Suprapubic skin (tissue), 4 donors: ENCODE results near the gene DISP2.

Experiments
- CTCF ChIP-seq, 2 donors: fragments of 200-600 bp in 1 of 2; fragments of 450-650 bp in 1 of 2; sonication (generic) in 1 of 2; IDR thresholded peaks; one replicate each; pipeline ENCODE4 v1.5.1; 2016 to 2019; ENCODE audit warnings: antibody characterized with exemption in 2 of 2, mild to moderate bottlenecking in 1 of 2, moderate library complexity in 1 of 2
- EP300 ChIP-seq: sonication (generic); formaldehyde crosslinking; IDR thresholded peaks from one replicate; pipeline ENCODE4 v1.6.1; 2017; ENCODE audit warnings: antibody characterized with exemption
- POLR2A ChIP-seq, 2 donors: fragments of 450-650 bp; IDR thresholded peaks; one replicate each; pipeline ENCODE4 v1.6.1; 2017; ENCODE audit warnings: antibody characterized with exemption in 2 of 2, mild to moderate bottlenecking in 2 of 2, moderate library complexity in 2 of 2
- POLR2AphosphoS5 ChIP-seq, 3 donors: sonication (generic); formaldehyde crosslinking; IDR thresholded peaks; one replicate each; pipeline ENCODE4 v1.6.1; 2017; ENCODE audit warnings: antibody characterized with exemption in 3 of 3

GRCh38 chr15:40333922-40334492 lies 24.0 kb upstream of the DISP2 start:
- TF ChIP-seq CTCF (IDR thresholded peaks at IDR 0.05) (no peak), POLR2A (IDR thresholded peaks at IDR 0.05) (no peak), POLR2AphosphoS5 (IDR thresholded peaks at IDR 0.05) (no peak), EP300 (no peak)
